D721Med (cell line): ENCODE measurements around the gene SCYGR8.

ENCODE experiments used
- DNase-seq: peaks from one replicate; pipeline ENCODE4 v3.0.0; 2011; ENCODE audit warnings: low spot score; ENCODE audit not compliant: insufficient read length
- FAIRE-seq: peaks from 2 replicates; lab custom pipeline; 2011; peaks lifted over from hg19 to GRCh38; lab: Jason Lieb, UNC
- CTCF ChIP-seq: IDR thresholded peaks from 2 replicates; pipeline ENCODE4 v1.5.1; 2012; ENCODE audit warnings: mild to moderate bottlenecking, control low read depth; ENCODE audit not compliant: insufficient read depth; ENCODE audit errors: missing control alignments

SCYGR8 gene

GRCh38 chr2:227774011-227774624 lies 28.4 kb downstream of the SCYGR8 start:
- FAIRE-seq (no peak), DNase-seq (no peak)
- no peak for TF ChIP-seq CTCF

- no peak for FAIRE-seq
- no peak for TF ChIP-seq CTCF
- no peak for DNase-seq
Measured at GRCh38 chr2:227774895-227775842, 29.5 kb downstream of the SCYGR8 start.

GRCh38 chr2:227780981-227781615 lies 35.4 kb downstream of the SCYGR8 start:
- DNase-seq (no peak), FAIRE-seq (no peak)
- no peak for TF ChIP-seq CTCF

- no peak for TF ChIP-seq CTCF
- FAIRE-seq, result no peak
- DNase-seq, result no peak
Measured at GRCh38 chr2:227781841-227782240, 36.1 kb downstream of the SCYGR8 start.

GRCh38 chr2:227782804-227783203 lies 37.1 kb downstream of the SCYGR8 start:
- FAIRE-seq (no peak), DNase-seq (no peak)
- TF ChIP-seq CTCF, result no peak

- DNase-seq (no peak), FAIRE-seq (no peak)
- no peak for TF ChIP-seq CTCF
Measured at GRCh38 chr2:227783404-227784138, 37.9 kb downstream of the SCYGR8 start.
